ENCODE measurements around the gene TFPT. TPM values are rescaled to one million over a fixed set of nuclear protein-coding genes. Genes with fewer than 3 reads are reported as not detected.

TFPT gene
- total and polyA plus RNA-seq, 2 of the 4 experiments (the other 2 are of a cell fraction) = 7.9 to 17.1 TPM

DNA sequence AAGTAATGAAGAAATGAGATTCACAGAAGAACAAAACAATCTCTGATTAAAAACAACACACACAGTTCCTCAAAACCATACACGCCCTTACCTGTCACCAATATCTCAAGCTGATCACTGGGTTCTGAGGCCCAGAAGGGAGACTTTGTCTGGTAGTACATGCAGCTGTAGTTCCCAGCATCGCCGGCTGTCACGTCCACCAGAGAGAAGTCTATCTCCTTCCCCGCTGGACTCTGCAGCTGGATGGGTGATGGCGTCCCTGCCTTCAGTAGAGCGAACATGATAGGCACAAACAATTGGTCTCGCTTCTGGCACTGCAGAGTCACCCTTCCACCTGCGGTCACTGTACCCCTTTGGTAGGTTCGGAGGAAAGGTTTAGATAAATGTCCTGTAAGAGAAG is 41.6 kb downstream of the TFPT start:
- 78% methylated on average over 4 of the region's 10 CpGs; no CpG with 5 or more reads in 1 of the 2 experiments for WGBS, 2 experiments (ENCODE audit: extremely low coverage in 2 of 2, insufficient read length in 1 of 2)
- intact Hi-C loops (cut with micrococcal nuclease) = no loop called here
- POLR2A ChIA-PET (ENCODE audit: unreplicated experiment) = no interaction called here

More for the DNA sequence above, 41.6 kb downstream of the TFPT start:
- Histone ChIP-seq H3K18ac (ENCODE audit: low read depth, low read length) (no peak overlapping the region), H2BK20ac (ENCODE audit: low read depth, low read length) (no peak overlapping the region), H3K9me1 (ENCODE audit: insufficient read depth, low read length) (no peaks in the 10 kb centered on the region), H3K27ac (ENCODE audit: insufficient read depth, low read length) (no peak overlapping the region), H3K4me1 (ENCODE audit: control insufficient read depth, insufficient read depth, low read length) (no peaks in the 10 kb centered on the region), H4K91ac (ENCODE audit: insufficient read depth, low read depth, low read length) (no peak overlapping the region), H4K20me1 (ENCODE audit: insufficient read depth, low read length) (no peaks in the 10 kb centered on the region), H2BK120ac (ENCODE audit: low read depth, low read length) (no peak overlapping the region), H4K5ac (ENCODE audit: low read depth, low read length) (no peak overlapping the region), H3K9me3 (ENCODE audit: control insufficient read depth, insufficient read depth, low read length) (peaks cover 4% of the 10 kb centered on the region; the same call in 1 of the 2 replicates), H2AK5ac (ENCODE audit: low read depth, low read length) (no peak overlapping the region), H3K36me3 (ENCODE audit: control insufficient read depth, insufficient read depth, low read length) (no peaks in the 10 kb centered on the region), H3K56ac (ENCODE audit: extremely low read depth, insufficient read depth, low read length) (no peak overlapping the region), H3K4me3 (ENCODE audit: insufficient read depth, low read depth, low read length) (no peak overlapping the region), H3K79me1 (ENCODE audit: low read depth in 1 of 2, low read length in 2 of 2) (no peaks in the 10 kb centered on the region), H3K4ac (ENCODE audit: low read depth, low read length) (no peak overlapping the region), H4K8ac (ENCODE audit: low read depth in 2 of 2, low read length in 2 of 2) (no peak overlapping the region), H3K27me3 (ENCODE audit: control insufficient read depth, insufficient read depth, low read length) (no peaks in the 10 kb centered on the region), H2BK5ac (ENCODE audit: low read depth, low read length, poor library complexity, severe bottlenecking) (no peak overlapping the region), H3K9ac (ENCODE audit: low read depth, low read length) (no peak overlapping the region), H2AK9ac (replicated peaks; ENCODE audit: low read depth, low read length, poor library complexity) (no peak overlapping the region), H2AFZ (replicated peaks; ENCODE audit: low read length, poor library complexity) (no peak overlapping the region), H3K14ac (replicated peaks; ENCODE audit: low read depth, low read length) (no peak overlapping the region), H3K4me2 (ENCODE audit: low read depth, low read length) (no peak overlapping the region), H3K23ac (ENCODE audit: low read depth, low read length) (no peak overlapping the region), H2BK15ac (ENCODE audit: low read depth, low read length) (no peak overlapping the region)
- in situ Hi-C loops (cut with MboI; ENCODE audit: low sequenced_read_pairs) (no loop called here), dilution Hi-C loops (cut with HindIII; ENCODE audit: low sequenced_read_pairs, unreplicated experiment) (no loop called here)
- CTCF ChIA-PET = no interaction called here
- ATAC-seq (ENCODE audit: low read depth) = no peak
- TF ChIP-seq, protein P1, sequence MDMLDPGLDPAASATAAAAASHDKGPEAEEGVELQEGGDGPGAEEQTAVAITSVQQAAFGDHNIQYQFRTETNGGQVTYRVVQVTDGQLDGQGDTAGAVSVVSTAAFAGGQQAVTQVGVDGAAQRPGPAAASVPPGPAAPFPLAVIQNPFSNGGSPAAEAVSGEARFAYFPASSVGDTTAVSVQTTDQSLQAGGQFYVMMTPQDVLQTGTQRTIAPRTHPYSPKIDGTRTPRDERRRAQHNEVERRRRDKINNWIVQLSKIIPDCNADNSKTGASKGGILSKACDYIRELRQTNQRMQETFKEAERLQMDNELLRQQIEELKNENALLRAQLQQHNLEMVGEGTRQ (IDR thresholded peaks at IDR 0.05; ENCODE audit: low read depth, low read length) = no peak
- TF ChIP-seq RCOR1 (IDR thresholded peaks at IDR 0.05; ENCODE audit: insufficient replicate concordance, low read length) (no peak), NFE2L2 (IDR thresholded peaks at IDR 0.05; ENCODE audit: low read depth, low read length) (no peak), BHLHE40 (IDR thresholded peaks at IDR 0.05; ENCODE audit: low read depth, low read length) (no peak), RFX5 (IDR thresholded peaks at IDR 0.05; ENCODE audit: low read depth, low read length) (no peak), MAZ (IDR thresholded peaks at IDR 0.05; ENCODE audit: borderline replicate concordance, low read depth, low read length) (no peak), POLR2A (IDR thresholded peaks at IDR 0.05; ENCODE audit: low read depth, low read length) (no peak), CEBPB (IDR thresholded peaks at IDR 0.05; ENCODE audit: low read depth, low read length) (no peak), SMC3 (IDR thresholded peaks at IDR 0.05; ENCODE audit: low read depth, low read length) (no peak), FOS (IDR thresholded peaks at IDR 0.05; ENCODE audit: low read depth, low read length) (no peak), CHD1 (IDR thresholded peaks at IDR 0.05; ENCODE audit: low read depth, low read length) (no peak), RAD21 (IDR thresholded peaks at IDR 0.05; ENCODE audit: low read length) (no peak), MAFK (IDR thresholded peaks at IDR 0.05; ENCODE audit: low read depth, low read length) (no peak), MXI1 (IDR thresholded peaks at IDR 0.05; ENCODE audit: borderline replicate concordance, low read depth, low read length) (no peak)
- TF ChIP-seq, protein P2, sequence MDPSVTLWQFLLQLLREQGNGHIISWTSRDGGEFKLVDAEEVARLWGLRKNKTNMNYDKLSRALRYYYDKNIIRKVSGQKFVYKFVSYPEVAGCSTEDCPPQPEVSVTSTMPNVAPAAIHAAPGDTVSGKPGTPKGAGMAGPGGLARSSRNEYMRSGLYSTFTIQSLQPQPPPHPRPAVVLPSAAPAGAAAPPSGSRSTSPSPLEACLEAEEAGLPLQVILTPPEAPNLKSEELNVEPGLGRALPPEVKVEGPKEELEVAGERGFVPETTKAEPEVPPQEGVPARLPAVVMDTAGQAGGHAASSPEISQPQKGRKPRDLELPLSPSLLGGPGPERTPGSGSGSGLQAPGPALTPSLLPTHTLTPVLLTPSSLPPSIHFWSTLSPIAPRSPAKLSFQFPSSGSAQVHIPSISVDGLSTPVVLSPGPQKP (IDR thresholded peaks at IDR 0.05; ENCODE audit: borderline replicate concordance, low read depth, low read length) = no peak
- TF ChIP-seq, protein P3, sequence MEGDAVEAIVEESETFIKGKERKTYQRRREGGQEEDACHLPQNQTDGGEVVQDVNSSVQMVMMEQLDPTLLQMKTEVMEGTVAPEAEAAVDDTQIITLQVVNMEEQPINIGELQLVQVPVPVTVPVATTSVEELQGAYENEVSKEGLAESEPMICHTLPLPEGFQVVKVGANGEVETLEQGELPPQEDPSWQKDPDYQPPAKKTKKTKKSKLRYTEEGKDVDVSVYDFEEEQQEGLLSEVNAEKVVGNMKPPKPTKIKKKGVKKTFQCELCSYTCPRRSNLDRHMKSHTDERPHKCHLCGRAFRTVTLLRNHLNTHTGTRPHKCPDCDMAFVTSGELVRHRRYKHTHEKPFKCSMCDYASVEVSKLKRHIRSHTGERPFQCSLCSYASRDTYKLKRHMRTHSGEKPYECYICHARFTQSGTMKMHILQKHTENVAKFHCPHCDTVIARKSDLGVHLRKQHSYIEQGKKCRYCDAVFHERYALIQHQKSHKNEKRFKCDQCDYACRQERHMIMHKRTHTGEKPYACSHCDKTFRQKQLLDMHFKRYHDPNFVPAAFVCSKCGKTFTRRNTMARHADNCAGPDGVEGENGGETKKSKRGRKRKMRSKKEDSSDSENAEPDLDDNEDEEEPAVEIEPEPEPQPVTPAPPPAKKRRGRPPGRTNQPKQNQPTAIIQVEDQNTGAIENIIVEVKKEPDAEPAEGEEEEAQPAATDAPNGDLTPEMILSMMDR (conservative IDR thresholded peaks at IDR 0.05; ENCODE audit: low read depth, low read length) = no peak
- BruUV-seq (replicated peaks) = no TSS peak
- DNase-seq = no peak

Data from IMR-90 (cell line).